ENCODE data around the gene SKP1.
"Not testable (repeated sequence)": the region's sequence is repeated elsewhere in the genome, so short reads cannot be mapped to it uniquely, and the experiment has no call there.

The SKP1 gene

DNA sequence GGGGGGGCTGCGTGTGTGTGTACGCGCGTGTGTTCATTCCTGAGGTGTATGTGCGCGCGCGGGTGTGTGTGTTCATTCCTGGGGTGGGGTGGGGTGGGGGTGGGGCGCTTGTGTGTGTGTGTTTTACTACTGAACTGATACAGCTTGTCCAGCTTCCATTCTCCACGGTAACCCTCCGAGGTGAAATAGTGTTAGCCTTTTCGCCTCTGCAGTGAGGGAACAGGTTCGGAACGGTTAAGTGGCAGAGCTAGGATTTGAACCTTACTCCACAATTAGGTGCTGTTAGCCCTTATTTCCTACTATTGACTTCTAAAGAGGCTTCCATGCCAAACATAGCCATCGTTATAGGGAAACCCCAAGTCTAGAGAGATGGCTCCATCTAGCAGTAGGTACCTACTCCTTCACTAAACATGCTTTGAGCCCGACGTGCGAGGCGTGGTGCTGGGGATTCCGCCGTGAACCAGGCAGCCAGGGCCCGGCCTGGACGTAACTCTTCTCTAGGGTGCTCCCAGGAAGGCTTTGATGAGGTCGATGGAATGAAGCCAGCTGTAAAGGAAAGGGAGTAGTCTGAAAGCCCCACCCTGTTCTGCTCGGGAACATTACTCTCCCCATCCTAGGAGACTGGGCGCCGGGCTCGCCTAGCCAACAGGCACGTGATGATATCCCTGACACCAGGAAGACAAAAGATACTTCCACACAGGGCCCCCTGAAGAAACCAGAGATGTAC, 782 bp upstream of the SKP1 start:
- no peak for DNase-seq

GRCh38 chr5:134175921-134176510, 734 bp downstream of the SKP1 start:
- no peak for DNase-seq

DNA sequence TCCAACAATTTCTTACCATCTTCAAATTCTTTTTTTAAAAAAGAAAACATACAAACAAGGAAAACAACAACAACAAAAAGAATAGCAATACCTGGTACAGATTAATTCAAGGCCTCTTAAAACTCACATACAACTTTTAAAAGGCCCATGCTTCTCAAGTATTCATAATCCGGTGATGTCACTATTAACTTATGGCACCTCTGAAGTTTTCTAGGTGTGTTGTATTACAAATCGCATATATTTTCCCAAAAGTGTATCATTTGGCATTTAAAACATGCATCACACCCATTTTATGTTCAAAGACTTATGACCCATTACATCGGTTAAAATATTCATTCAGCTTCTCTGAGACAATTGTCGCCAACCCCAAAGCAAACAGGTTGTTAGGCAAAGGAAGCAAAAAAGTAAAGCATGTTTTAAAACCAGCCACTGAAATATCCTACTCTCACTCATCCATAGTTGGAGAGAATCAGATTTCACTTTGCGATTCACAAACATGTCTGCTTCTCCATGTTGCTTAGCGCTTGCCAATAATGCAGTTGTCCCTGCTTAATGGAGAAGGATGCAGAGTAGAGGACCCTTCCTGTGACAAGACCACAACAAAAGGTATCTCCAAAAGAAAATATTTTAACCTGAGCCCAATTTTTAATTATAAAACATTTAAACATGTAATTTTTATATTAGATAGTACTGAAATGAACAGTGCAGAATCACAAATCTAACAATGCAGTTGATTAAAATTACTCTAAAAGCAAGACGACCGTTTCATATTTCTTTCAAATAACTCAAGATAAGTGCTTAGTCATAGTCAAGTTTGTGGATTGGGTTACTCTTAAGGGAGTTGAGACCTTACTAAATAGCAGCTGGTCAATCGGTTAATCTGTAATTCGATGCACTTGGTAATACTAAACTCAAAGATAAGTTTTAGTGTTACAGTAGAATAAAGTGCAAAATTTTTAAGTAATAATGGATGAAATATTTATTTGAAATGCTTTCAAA, 1.6 kb downstream of the SKP1 start:
- no peak for DNase-seq

GRCh38 chr5:134171972-134172371, 4.8 kb downstream of the SKP1 start:
- DNase-seq, result no peak

- no peak for DNase-seq
Observed at GRCh38 chr5:134162592-134162991, 14.2 kb downstream of the SKP1 start.

GRCh38 chr5:134161513-134162395, 15.0 kb downstream of the SKP1 start:
- no peak for DNase-seq

DNA sequence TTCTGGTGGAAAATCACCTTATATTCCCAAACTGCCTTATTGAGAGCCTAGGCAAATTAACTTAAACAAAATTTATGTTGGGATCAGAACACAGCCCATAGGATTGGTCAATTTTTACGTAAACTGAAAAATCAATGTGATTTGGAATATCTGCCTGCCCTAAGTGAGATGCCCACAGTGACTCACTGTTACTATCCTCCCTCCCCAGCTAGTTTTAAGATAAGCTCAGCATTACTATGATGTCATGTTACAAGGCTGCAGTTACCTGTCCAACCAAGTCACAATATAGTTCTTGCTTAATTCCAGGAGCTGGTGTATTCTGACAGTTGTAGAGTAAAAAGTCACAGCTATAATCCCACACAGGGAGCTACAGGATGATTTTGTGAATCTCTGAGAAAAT, 23.1 kb downstream of the SKP1 start:
- DNase-seq, result no peak

DNA sequence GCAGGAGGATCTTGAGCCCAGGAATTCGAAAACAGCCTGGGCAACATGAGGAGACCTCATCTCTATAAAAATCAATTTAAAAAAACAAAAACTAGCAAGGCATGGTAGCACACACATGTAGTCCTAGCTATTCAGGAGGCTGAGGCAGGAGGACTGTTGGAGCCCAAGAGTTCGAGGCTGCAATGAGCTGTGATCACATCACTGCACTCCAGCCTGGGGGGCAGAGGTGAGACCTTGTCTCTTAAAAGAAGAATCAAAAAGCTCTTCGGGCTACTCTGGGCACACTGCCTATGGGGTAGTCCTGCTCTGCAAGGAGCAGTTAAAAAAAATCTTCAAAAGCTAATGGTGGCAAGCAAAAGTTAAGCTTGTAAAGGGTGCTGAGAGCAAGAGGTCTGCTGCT, 23.5 kb downstream of the SKP1 start:
- no peak for DNase-seq

GRCh38 chr5:134152173-134152832, 24.4 kb downstream of the SKP1 start:
- DNase-seq, result not testable (repeated sequence)

DNA sequence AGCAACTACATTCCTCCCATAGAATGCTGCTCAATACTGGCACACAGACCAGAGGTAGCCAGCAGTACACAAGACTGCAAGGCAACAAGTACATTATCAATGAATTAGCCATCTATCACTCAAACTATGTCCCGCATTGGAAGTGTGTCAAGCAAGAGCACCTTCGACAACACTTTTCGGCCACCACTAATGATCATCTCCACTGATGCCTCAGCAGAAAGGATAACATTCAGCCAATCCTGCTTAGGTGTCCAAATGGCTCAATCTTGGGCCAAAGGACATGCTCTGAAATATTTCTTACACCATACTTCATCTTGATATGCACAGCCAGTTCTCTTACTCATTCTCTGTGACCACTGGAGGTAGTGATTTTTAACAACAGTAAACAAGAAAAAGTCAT, 25.0 kb downstream of the SKP1 start:
- no peak for DNase-seq

GRCh38 chr5:134149571-134150303, 27.0 kb downstream of the SKP1 start:
- no peak for DNase-seq

- no peak for DNase-seq
Observed at GRCh38 chr5:134148986-134149539, 27.7 kb downstream of the SKP1 start.

- no peak for DNase-seq
Observed at GRCh38 chr5:134148316-134148715, 28.4 kb downstream of the SKP1 start.

- DNase-seq, result no peak
Observed at GRCh38 chr5:134146651-134147518, 29.9 kb downstream of the SKP1 start.

DNA sequence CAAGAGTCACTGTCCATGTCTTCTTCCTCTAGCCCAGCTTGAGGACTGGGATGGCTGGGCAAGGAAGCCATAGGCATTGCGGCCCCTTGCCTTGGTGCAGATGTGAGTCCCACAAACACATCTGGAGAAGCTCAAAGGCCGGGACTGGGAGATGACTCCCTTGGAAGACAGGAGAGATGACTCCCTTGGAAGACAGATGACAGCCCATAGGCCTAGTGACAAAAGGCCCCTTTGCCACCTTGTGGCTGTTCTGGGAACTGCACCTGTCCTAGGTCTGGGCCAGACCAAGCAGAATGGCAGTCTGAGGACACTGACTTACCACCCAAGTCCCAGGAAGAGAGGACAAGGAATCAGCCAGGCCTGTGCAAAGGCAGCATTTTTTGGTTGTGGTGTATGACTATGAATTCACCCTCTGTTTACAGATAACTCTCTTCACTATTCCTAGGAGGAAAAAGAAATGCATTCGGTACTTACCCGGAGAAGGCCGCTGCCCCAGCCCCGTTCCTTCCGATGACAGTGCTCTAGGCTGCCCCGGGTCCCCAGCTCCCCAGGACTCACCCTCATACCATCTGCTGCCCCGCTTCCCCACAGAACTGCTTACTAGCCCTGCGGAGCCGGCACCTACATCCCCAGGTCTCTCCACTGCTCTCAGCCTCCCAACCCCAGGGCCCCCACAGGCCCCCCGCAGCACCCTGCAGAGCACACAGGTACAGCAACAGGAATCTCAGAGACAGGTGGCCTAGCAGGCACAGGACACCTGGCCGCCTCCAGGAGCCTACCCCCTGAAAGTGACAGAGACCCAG, 30.8 kb downstream of the SKP1 start:
- peak; percentile 87 for DNase-seq

DNA sequence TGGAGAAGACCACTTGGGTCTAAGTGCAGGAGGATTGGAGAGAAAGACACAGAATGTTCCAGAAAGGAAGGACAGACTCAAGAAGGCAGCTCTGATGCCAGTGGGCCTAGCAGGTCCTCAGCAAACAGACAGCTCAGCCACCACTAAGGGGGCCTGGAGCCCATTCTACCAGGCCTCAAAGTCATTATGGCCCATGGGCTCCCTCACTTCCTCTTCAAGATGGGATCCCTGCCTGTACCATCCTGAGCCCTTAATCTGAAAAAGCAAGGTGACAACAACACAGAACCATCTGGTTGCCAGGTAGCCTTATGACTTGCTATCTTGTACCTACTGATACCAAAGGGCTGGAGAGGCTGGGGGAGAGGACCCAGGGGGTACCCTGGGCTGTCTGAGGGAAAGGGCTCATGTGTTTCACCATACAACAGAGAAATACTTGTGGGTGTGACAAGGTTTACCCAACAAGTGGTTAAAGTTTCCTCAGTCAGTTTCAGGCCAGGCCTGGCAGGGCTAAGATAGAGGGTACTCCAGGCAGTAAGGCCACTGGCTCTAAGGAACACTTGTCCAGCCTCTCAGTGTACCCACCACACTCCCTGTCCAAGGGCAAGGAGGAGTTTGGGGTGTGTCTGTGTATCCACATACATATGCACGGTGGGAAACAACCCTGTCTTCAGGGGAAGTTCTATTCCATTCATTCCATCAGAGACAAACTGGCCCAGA, 31.6 kb downstream of the SKP1 start:
- no peak for DNase-seq

- DNase-seq, result no peak
Observed at GRCh38 chr5:134143944-134144941, 32.5 kb downstream of the SKP1 start.

Data from stimulated activated CD4-positive, alpha-beta T cell treated with anti-CD3 and anti-CD28 coated beads, Interleukin-4, amount 100 ng/mL, for 24 hours (primary cell).